ENCODE results near the gene MCTP2.

The MCTP2 gene

DNA sequence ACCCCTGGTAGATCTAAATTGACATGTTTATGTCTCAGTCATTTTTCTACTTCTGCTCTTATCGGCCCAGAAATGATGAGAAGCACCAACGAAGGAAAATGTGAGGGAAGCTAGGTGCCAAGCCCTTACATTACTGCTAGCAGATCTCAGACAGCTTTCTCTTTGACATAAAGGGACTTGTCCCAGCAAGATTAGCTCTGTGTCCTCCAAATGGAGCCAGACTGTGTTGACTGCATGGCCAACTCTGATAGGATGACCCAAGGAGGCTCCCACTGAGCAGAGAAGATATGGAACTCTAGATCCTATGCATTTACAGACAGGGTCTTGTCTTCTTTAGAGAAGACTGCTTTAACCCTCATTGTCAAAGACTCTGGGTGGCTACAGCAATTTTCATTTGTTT lies 2.8 kb upstream of the MCTP2 start:
- no peak for DNase-seq (ENCODE audit: low spot score)
- TF ChIP-seq, protein P1, sequence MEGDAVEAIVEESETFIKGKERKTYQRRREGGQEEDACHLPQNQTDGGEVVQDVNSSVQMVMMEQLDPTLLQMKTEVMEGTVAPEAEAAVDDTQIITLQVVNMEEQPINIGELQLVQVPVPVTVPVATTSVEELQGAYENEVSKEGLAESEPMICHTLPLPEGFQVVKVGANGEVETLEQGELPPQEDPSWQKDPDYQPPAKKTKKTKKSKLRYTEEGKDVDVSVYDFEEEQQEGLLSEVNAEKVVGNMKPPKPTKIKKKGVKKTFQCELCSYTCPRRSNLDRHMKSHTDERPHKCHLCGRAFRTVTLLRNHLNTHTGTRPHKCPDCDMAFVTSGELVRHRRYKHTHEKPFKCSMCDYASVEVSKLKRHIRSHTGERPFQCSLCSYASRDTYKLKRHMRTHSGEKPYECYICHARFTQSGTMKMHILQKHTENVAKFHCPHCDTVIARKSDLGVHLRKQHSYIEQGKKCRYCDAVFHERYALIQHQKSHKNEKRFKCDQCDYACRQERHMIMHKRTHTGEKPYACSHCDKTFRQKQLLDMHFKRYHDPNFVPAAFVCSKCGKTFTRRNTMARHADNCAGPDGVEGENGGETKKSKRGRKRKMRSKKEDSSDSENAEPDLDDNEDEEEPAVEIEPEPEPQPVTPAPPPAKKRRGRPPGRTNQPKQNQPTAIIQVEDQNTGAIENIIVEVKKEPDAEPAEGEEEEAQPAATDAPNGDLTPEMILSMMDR (IDR thresholded peaks at IDR 0.05; ENCODE audit: extremely low read depth, missing control alignments), result no peak

DNA sequence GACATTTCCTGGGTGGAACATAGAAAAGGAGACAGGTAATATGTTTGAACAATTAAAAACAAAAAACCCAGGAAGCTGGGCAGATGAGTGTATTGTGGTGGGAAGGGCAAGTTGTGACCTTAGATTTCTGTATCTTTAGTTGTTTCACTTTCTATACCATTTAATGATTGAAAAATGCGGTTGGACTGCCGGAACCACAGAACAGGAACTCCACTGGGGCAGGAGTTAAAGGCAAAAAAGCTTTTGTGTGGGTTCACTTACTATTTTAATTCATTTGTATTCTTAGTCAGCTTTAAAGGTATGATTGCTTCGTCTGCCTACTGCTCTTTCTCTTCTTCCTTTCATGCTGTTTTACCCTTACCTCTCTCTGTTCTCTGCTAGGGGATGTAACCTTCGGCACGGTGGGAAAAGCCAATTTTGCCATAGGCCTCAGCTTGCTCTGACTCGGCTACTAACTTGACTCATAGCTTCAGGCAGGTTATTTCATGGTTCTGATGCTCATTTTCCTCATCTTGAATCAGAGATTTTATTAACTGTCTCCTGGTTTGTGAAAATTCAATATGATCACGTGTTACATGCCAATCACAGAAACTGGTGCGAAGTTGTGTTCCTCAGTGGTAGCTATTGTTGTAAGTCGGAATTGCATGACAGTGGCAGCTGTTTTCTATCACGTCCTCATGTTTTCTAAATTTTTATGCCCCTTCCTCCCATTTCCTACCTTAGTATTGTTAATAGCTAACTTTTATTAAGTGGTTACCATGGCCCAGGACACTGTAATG lies 1.6 kb upstream of the MCTP2 start:
- TF ChIP-seq, protein P1 (IDR thresholded peaks at IDR 0.05; ENCODE audit: extremely low read depth, missing control alignments), result no peak
- DNase-seq (ENCODE audit: low spot score), result peak; percentile 70

DNA sequence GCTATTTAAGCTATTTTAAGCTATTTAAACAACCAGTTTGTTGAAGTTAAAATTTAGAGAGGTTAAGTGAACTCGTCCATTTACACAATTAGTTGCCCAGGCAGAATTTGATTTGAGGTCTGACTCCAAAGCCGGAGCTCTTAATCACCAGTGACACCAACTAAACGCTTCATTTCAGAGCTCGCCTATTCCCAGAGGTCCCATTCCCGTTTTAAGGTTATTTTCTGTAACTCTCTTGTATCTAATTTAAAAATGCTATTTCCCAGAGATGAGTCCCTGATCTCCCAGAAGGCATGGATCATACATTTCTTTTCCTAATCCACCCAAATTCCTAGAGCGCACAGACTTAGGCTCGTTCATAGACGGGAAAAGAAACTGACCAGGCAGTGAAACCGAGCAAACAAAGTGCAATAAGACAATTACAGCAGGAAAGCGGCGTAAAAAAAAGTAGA lies 904 bp upstream of the MCTP2 start:
- TF ChIP-seq, protein P1 (IDR thresholded peaks at IDR 0.05; ENCODE audit: extremely low read depth, missing control alignments), result no peak
- DNase-seq (ENCODE audit: low spot score), result no peak

DNA sequence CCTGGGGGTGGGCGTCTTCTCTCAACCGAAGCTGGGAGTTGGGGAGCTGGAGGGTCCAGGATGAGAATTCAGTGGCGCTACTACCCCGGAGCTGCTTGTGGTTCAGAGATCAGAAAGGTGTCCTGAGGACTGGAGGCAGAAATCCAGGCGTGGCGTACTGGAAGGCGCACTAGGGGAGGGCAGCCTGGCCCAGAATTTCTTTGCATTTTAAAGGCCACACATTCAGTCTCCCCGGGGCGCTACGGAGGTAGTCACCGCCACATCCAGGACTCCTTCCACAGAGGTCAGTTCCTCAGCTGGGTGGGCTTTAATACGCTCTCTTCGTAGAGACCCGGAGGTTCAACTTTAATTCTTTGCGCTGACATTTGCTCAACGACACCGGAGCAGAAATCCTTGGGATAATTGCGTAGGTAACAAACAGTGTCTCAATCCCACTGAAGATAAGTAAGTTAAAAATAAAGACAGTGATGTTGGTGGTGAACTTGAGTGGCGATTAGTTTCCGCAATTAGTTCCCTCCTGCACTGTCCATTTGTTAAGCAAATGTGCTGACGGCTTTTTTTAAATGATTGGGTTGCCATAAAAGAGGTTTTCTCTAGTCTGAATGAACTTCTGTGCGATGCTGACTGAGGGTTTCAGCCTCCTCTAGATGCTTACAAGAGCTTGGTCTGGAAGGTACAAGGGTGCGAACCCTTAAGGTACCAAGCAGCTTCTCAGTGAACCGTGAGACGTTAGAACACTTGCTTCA lies 535 bp downstream of the MCTP2 start:
- TF ChIP-seq, protein P1 (IDR thresholded peaks at IDR 0.05; ENCODE audit: extremely low read depth, missing control alignments), result no peak
- peak; percentile 27 for DNase-seq (ENCODE audit: low spot score)

DNA sequence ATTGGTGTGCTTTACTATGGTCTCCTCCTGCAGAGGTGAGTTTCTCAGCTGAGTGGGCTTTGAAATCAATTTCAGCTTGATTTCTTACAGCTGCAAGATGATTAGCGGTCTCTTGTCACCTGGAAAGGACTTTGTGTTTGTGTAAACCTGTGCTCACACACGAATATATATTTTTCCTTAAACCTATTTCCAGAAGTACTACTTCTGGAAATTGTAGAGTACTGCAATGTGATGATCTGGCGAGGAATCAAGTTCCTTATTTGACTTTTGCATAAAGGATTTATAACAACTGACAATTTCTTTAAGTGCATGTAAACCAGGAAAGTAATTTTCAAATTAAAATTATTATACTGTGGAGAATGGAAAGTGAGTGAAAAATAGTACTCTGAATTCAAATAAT lies 2.1 kb downstream of the MCTP2 start:
- DNase-seq (ENCODE audit: low spot score), result no peak
- TF ChIP-seq, protein P1 (IDR thresholded peaks at IDR 0.05; ENCODE audit: extremely low read depth, missing control alignments), result no peak

DNA sequence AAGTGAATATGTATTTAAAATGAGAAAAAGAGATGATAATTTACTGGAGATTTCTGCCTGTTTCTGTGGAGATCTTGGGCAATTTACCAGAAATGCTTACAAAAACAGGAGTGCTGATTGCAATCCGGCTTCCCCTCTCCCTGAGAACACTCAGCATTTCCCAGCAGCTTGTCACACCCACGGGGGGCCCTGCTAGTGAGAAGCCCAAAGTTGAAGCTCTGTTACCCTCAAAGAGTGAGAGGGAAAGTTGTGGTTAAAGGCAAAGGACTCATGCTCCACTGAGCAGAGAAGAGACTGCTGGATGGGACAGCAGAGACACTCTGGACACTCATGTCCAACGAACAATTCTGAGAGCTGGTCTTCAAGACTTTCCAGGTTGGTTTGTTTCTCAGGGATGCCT lies 2.9 kb downstream of the MCTP2 start:
- no peak for DNase-seq (ENCODE audit: low spot score)
- TF ChIP-seq, protein P1 (IDR thresholded peaks at IDR 0.05; ENCODE audit: extremely low read depth, missing control alignments), result no peak

DNA sequence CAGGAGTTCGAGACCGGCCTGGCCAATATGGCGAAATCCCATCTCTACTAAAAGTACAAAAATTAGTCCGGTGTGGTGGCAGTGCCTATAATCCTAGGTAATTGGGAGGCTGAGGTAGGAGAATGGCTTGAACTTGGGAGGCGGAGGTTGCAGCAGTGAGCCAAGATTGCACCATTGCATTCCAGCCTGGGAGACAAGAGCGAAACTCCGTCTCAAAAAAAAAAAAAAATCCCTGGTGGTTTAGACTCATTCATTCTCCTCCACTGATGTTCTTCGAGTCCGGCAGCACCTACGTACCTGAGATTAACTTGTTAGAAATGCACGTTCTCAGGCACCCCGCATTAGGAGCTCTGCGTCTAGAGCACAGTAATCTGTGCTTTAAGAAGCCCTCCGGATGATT lies 3.7 kb downstream of the MCTP2 start:
- TF ChIP-seq, protein P1 (IDR thresholded peaks at IDR 0.05; ENCODE audit: extremely low read depth, missing control alignments), result no peak
- no peak for DNase-seq (ENCODE audit: low spot score)
